Measurements from ENCODE around the gene SLC16A3. TPM values are rescaled to one million over a fixed set of nuclear protein-coding genes. Genes with fewer than 3 reads are reported as not detected.

Gene SLC16A3
- total RNA-seq, 1 donor from 2014 or later, result 53.1 TPM

- intact Hi-C loops (cut with DNase I), result no loop called here
- ATAC-seq, result peak; percentile 71
- peak; percentile 89 for DNase-seq (ENCODE audit: low spot score)
Measured at GRCh38 chr17:82241183-82241925, 12.5 kb downstream of the SLC16A3 start.

GRCh38 chr17:82241926-82242697, 13.3 kb downstream of the SLC16A3 start:
- peak; percentile 66 for DNase-seq (ENCODE audit: low spot score)
- peak; percentile 49 for ATAC-seq
- intact Hi-C loops (cut with DNase I), result no loop called here

GRCh38 chr17:82242698-82242976, 13.8 kb downstream of the SLC16A3 start:
- ATAC-seq, result no peak
- peak; percentile 62 for DNase-seq (ENCODE audit: low spot score)
- intact Hi-C loops (cut with DNase I), result no loop called here

GRCh38 chr17:82242977-82243647, 14.3 kb downstream of the SLC16A3 start:
- intact Hi-C loops (cut with DNase I), result no loop called here
- peak; percentile 51 for ATAC-seq
- peak; percentile 89 for DNase-seq (ENCODE audit: low spot score)

- intact Hi-C loops (cut with DNase I), result no loop called here
- DNase-seq (ENCODE audit: low spot score) (no peak), ATAC-seq (no peak)
Measured at GRCh38 chr17:82243648-82244412, 15.0 kb downstream of the SLC16A3 start.

GRCh38 chr17:82244413-82245133, 15.7 kb downstream of the SLC16A3 start:
- ATAC-seq (no peak), DNase-seq (ENCODE audit: low spot score) (no peak)
- intact Hi-C loops (cut with DNase I), result no loop called here

GRCh38 chr17:82245134-82246039, 16.5 kb downstream of the SLC16A3 start:
- intact Hi-C loops (cut with DNase I), result no loop called here
- ATAC-seq (no peak), DNase-seq (ENCODE audit: low spot score) (no peak)

- no peak for DNase-seq (ENCODE audit: low spot score)
- no peak for ATAC-seq
- intact Hi-C loops (cut with DNase I), result no loop called here
Measured at GRCh38 chr17:82246040-82246364, 17.2 kb downstream of the SLC16A3 start.

- peak; percentile 71 for DNase-seq (ENCODE audit: low spot score)
- intact Hi-C loops (cut with DNase I), result no loop called here
- ATAC-seq, result peak; percentile 33
Measured at GRCh38 chr17:82246365-82247181, 17.7 kb downstream of the SLC16A3 start.

- DNase-seq (ENCODE audit: low spot score) (no peak), ATAC-seq (no peak)
- intact Hi-C loops (cut with DNase I), result no loop called here
Measured at GRCh38 chr17:82247182-82247823, 18.5 kb downstream of the SLC16A3 start.

- intact Hi-C loops (cut with DNase I), result no loop called here
- DNase-seq (ENCODE audit: low spot score) (no peak), ATAC-seq (no peak)
Measured at GRCh38 chr17:82247856-82248671, 19.2 kb downstream of the SLC16A3 start.

- no peak for DNase-seq (ENCODE audit: low spot score)
Measured at GRCh38 chr17:82248815-82249674, 20.2 kb downstream of the SLC16A3 start.

GRCh38 chr17:82249896-82250581, 21.2 kb downstream of the SLC16A3 start:
- DNase-seq (ENCODE audit: low spot score), result no peak
- intact Hi-C loops (cut with DNase I), result no loop called here
- no peak for ATAC-seq

More at GRCh38 chr17:82248815-82249674, 20.2 kb downstream of the SLC16A3 start:
- no peak for ATAC-seq
- intact Hi-C loops (cut with DNase I), result no loop called here

- intact Hi-C loops (cut with DNase I), result no loop called here
- ATAC-seq, result no peak
- no peak for DNase-seq (ENCODE audit: low spot score)
Measured at GRCh38 chr17:82250868-82251500, 22.1 kb downstream of the SLC16A3 start.

All from sciatic nerve (tissue), 2 donors.